K562 (cell line): ENCODE data around the gene SFXN3. TPM values are rescaled to one million over a fixed set of nuclear protein-coding genes. Genes with fewer than 3 reads are reported as not detected.

Experiments used
- ATF1 ChIP-seq, 2 experiments: fragments of 450-650 bp in 1 of 2; IDR thresholded peaks; 2 replicates each; pipeline ENCODE4 v1.6.1; 2016; ENCODE audit warnings: missing compliant biosample characterization in 1 of 2, missing genetic modification characterization in 1 of 2
- CBX8 ChIP-seq: fragments of 200-600 bp; sonication (generic); IDR thresholded peaks from 2 replicates; pipeline ENCODE4 v1.6.1; 2012; ENCODE audit warnings: borderline replicate concordance, mixed run types, low read depth, mild to moderate bottlenecking, moderate library complexity, mixed read lengths, low read length, control low read depth, inconsistent platforms; ENCODE audit not compliant: poor library complexity, severe bottlenecking; ENCODE audit errors: extremely low read depth
- CHD2 ChIP-seq: IDR thresholded peaks from 2 replicates; pipeline ENCODE4 v1.6.1; 2011; ENCODE audit warnings: low read depth, low read length
- HDAC2 ChIP-seq: fragments of 450-650 bp; IDR thresholded peaks from 2 replicates; pipeline ENCODE4 v1.6.1; 2016; ENCODE audit warnings: mild to moderate bottlenecking
- KDM4B ChIP-seq, 2 experiments: fragments of 450-650 bp in 1 of 2; sonication (generic) in 1 of 2; IDR thresholded peaks; 2 replicates each; pipeline ENCODE4 v1.6.1; 2016 to 2017; ENCODE audit warnings: borderline replicate concordance in 2 of 2, antibody characterized with exemption in 1 of 2, low read depth in 1 of 2, mild to moderate bottlenecking in 1 of 2
- MEIS2 ChIP-seq: fragments of 450-650 bp; IDR thresholded peaks from 2 replicates; pipeline ENCODE4 v1.6.1; 2014; ENCODE audit warnings: mild to moderate bottlenecking; ENCODE audit not compliant: partially characterized antibody
- NCOA2 ChIP-seq, 2 experiments: fragments of 450-650 bp; IDR thresholded peaks; 2 replicates each; pipeline ENCODE4 v1.6.1; 2018; ENCODE audit warnings: mild to moderate bottlenecking in 2 of 2, moderate library complexity in 1 of 2; ENCODE audit not compliant: partially characterized antibody in 2 of 2
- NFYB ChIP-seq: IDR thresholded peaks from 2 replicates; pipeline ENCODE4 v1.6.1; 2011; ENCODE audit warnings: mild to moderate bottlenecking, moderate library complexity; ENCODE audit not compliant: insufficient read length; ENCODE audit errors: extremely low read depth
- RBM25 ChIP-seq: fragments of 200-400 bp; formaldehyde crosslinking; IDR thresholded peaks from 2 replicates; pipeline ENCODE4 v1.6.1; 2018; ENCODE audit warnings: low read length, low read depth, moderate library complexity; ENCODE audit not compliant: severe bottlenecking
- RCOR1 ChIP-seq, 2 experiments: IDR thresholded peaks; 2 replicates each; pipeline ENCODE4 v1.6.1; 2012; ENCODE audit warnings: low read depth in 2 of 2, low read length in 2 of 2, borderline replicate concordance in 1 of 2, improper control_type of control experiment in 1 of 2
- SP2 ChIP-seq: IDR thresholded peaks from 2 replicates; pipeline ENCODE4 v1.6.1; 2011; ENCODE audit warnings: mild to moderate bottlenecking, low read depth, low read length, moderate library complexity; ENCODE audit not compliant: poor library complexity, severe bottlenecking; ENCODE audit errors: extremely low read depth
- ZNF23 ChIP-seq: fragments of 250-450 bp; sonication (Bioruptor Pico); IDR thresholded peaks from 2 replicates; pipeline ENCODE4 v1.4.0; 2020; ENCODE audit warnings: mild to moderate bottlenecking
- polyA plus RNA-seq, 8 experiments: library from polyadenylated mRNA; depleted of rRNA in 4 of 8; stranded (reverse) in 5 of 8; unstranded in 3 of 8; fragments of >200 nt; fragmentation: Nextera tagmentation in 2 of 8; fragmentation: Illumina TruSeq in 1 of 8; extraction: Ambion mirVana in 2 of 8; extraction: Trizol in 1 of 8; gene quantifications; 2 replicates each; pipeline versions ENCODE4 v1.2.1 to v1.2.3, GENCODE V29; 2011 to 2014; ENCODE audit warnings: inconsistent platforms in 1 of 8, missing spikeins in 1 of 8
- total RNA-seq, 7 experiments: library from RNA; depleted of rRNA in 6 of 7; stranded (reverse); fragments of >200 nt in 6 of 7; fragmentation: Illumina TruSeq in 2 of 7; extraction: Trizol in 2 of 7; gene quantifications; 2 replicates each; pipeline versions ENCODE4 v1.2.1 to v1.2.3, GENCODE V29; 2011 to 2021; ENCODE audit warnings: low replicate concordance in 1 of 7
- TF ChIP-seq, protein P1 (sequence below): fragments of 250-450 bp; sonication (Bioruptor Pico); IDR thresholded peaks from 2 replicates; pipeline ENCODE4 v1.5.0; 2021; ENCODE audit warnings: mild to moderate bottlenecking, borderline replicate concordance
- TF ChIP-seq, protein P2 (sequence below), 2 experiments: IDR thresholded peaks; 2 replicates each; pipeline ENCODE4 v1.6.1; 2011; ENCODE audit warnings: borderline replicate concordance in 1 of 2, control low read depth in 1 of 2, low read depth in 1 of 2, low read length in 1 of 2, mild to moderate bottlenecking in 1 of 2, mixed read lengths in 1 of 2, moderate library complexity in 1 of 2; ENCODE audit not compliant: insufficient read depth in 1 of 2, insufficient read length in 1 of 2, poor library complexity in 1 of 2, severe bottlenecking in 1 of 2; ENCODE audit errors: extremely low read depth in 1 of 2
- TF ChIP-seq, protein P3 (sequence below): IDR thresholded peaks from 2 replicates; pipeline ENCODE4 v1.6.1; 2016; ENCODE audit warnings: missing genetic modification characterization, missing compliant biosample characterization
- TF ChIP-seq, protein P4 (sequence below): sonication (generic); formaldehyde crosslinking; IDR thresholded peaks from 2 replicates; pipeline ENCODE4 v1.8.0; 2022; ENCODE audit warnings: mild to moderate bottlenecking, missing genetic modification reagents, borderline replicate concordance
- TF ChIP-seq, protein P5 (sequence below): fragments of 450-650 bp; IDR thresholded peaks from 2 replicates; pipeline ENCODE4 v1.6.1; 2016

Gene SFXN3
- total and polyA plus RNA-seq, 9 of the 15 experiments (the other 6 are each of a cell fraction or from before 2014, with no cell fraction given), result 0.24 to 4.6 (median 0.86) TPM

DNA sequence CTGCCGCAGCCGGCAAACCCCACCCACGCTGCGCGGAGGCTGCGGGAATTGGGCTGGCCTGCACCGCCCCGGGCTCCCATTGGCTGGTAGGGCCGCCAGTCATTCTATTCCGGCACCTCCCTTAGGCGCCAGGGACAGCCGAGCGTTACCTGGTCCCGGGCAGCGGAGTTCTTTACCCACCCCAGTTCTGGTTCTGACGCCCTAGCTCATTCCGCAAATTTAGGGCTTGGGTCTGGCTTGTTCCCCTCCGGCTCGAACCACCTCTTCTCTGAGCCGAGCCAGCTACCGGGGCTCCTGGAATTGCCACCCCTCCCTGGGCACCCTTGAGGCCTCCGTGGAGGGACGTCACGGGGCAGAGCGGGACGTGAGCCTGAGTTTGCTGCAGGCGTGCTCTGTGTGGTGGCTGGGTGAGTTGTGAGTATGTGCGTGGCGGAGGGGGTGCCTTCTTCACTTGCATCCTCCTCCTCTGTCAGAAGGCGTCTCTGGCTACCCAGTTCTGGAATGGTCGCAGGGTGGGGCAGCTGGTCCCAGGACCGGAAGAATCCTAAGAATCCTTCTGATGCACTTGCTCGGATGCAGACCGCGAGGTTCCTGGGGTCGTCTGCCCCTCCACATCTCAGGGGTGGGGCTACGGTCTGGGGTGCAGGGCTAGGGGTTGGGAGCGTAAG is at the start of gene SFXN3, which contains the start of gene PDZD7 (continued):
- TF ChIP-seq, protein P1, sequence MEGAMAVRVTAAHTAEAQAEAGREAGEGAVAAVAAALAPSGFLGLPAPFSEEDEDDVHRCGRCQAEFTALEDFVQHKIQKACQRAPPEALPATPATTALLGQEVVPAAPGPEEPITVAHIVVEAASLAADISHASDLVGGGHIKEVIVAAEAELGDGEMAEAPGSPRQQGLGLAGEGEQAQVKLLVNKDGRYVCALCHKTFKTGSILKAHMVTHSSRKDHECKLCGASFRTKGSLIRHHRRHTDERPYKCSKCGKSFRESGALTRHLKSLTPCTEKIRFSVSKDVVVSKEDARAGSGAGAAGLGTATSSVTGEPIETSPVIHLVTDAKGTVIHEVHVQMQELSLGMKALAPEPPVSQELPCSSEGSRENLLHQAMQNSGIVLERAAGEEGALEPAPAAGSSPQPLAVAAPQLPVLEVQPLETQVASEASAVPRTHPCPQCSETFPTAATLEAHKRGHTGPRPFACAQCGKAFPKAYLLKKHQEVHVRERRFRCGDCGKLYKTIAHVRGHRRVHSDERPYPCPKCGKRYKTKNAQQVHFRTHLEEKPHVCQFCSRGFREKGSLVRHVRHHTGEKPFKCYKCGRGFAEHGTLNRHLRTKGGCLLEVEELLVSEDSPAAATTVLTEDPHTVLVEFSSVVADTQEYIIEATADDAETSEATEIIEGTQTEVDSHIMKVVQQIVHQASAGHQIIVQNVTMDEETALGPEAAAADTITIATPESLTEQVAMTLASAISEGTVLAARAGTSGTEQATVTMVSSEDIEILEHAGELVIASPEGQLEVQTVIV (CRISPR knock-in tag), result no peak
- peak; percentile 98 for TF ChIP-seq RBM25
- no peak for TF ChIP-seq ZNF23 (CRISPR knock-in tag)
- no peak for TF ChIP-seq RCOR1 (IDR thresholded peaks at IDR 0.05; ENCODE audit: borderline replicate concordance in 1 of 2, low read depth in 2 of 2, low read length in 2 of 2)
- peak; percentile 73 for TF ChIP-seq SP2
- TF ChIP-seq, protein P2, sequence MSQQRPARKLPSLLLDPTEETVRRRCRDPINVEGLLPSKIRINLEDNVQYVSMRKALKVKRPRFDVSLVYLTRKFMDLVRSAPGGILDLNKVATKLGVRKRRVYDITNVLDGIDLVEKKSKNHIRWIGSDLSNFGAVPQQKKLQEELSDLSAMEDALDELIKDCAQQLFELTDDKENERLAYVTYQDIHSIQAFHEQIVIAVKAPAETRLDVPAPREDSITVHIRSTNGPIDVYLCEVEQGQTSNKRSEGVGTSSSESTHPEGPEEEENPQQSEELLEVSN (IDR thresholded peaks at IDR 0.05; ENCODE audit: borderline replicate concordance in 1 of 2, extremely low read depth in 1 of 2, insufficient read depth in 1 of 2, insufficient read length in 1 of 2, low read depth in 1 of 2, low read length in 1 of 2, poor library complexity in 1 of 2, severe bottlenecking in 1 of 2), result peak in 1 of 2 experiments; percentile 10
- TF ChIP-seq MEIS2, result peak; percentile 4
- TF ChIP-seq NFYB, result peak; percentile 98
- TF ChIP-seq ATF1 (CRISPR knock-in tag; IDR thresholded peaks at IDR 0.05), result no peak
- TF ChIP-seq ATF1 (tag; IDR thresholded peaks at IDR 0.05), result peak; percentile 40; the same call in 1 of the 2 replicates
- no peak for TF ChIP-seq NCOA2 (IDR thresholded peaks at IDR 0.05; ENCODE audit: partially characterized antibody in 2 of 2)
- TF ChIP-seq, protein P3, sequence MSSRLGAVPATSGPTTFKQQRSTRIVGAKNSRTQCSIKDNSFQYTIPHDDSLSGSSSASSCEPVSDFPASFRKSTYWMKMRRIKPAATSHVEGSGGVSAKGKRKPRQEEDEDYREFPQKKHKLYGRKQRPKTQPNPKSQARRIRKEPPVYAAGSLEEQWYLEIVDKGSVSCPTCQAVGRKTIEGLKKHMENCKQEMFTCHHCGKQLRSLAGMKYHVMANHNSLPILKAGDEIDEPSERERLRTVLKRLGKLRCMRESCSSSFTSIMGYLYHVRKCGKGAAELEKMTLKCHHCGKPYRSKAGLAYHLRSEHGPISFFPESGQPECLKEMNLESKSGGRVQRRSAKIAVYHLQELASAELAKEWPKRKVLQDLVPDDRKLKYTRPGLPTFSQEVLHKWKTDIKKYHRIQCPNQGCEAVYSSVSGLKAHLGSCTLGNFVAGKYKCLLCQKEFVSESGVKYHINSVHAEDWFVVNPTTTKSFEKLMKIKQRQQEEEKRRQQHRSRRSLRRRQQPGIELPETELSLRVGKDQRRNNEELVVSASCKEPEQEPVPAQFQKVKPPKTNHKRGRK, result no peak
- no peak for TF ChIP-seq HDAC2
- TF ChIP-seq CBX8, result no peak
- TF ChIP-seq, protein P4, sequence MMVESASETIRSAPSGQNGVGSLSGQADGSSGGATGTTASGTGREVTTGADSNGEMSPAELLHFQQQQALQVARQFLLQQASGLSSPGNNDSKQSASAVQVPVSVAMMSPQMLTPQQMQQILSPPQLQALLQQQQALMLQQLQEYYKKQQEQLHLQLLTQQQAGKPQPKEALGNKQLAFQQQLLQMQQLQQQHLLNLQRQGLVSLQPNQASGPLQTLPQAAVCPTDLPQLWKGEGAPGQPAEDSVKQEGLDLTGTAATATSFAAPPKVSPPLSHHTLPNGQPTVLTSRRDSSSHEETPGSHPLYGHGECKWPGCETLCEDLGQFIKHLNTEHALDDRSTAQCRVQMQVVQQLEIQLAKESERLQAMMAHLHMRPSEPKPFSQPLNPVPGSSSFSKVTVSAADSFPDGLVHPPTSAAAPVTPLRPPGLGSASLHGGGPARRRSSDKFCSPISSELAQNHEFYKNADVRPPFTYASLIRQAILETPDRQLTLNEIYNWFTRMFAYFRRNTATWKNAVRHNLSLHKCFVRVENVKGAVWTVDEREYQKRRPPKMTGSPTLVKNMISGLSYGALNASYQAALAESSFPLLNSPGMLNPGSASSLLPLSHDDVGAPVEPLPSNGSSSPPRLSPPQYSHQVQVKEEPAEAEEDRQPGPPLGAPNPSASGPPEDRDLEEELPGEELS (CRISPR knock-in tag), result no peak
- TF ChIP-seq CHD2, result peak; percentile 75
- TF ChIP-seq KDM4B (IDR thresholded peaks at IDR 0.05; ENCODE audit: borderline replicate concordance in 2 of 2, low read depth in 1 of 2), result no peak
- TF ChIP-seq, protein P5, sequence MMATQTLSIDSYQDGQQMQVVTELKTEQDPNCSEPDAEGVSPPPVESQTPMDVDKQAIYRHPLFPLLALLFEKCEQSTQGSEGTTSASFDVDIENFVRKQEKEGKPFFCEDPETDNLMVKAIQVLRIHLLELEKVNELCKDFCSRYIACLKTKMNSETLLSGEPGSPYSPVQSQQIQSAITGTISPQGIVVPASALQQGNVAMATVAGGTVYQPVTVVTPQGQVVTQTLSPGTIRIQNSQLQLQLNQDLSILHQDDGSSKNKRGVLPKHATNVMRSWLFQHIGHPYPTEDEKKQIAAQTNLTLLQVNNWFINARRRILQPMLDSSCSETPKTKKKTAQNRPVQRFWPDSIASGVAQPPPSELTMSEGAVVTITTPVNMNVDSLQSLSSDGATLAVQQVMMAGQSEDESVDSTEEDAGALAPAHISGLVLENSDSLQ, result peak; percentile 99
